DOHH2 (cell line): Measurements from ENCODE around the gene RORC.
"Not testable (repeated sequence)": the region's sequence is repeated elsewhere in the genome, so short reads cannot be mapped to it uniquely, and the experiment has no call there.

Source experiments
- CTCF ChIP-seq: fragments of 200-600 bp; sonication (generic); IDR thresholded peaks from one replicate; pipeline ENCODE4 v1.5.1; 2014; ENCODE audit warnings: antibody characterized with exemption, mild to moderate bottlenecking, low read depth, low read length; ENCODE audit not compliant: poor library complexity, severe bottlenecking
- EZH2phosphoT487 ChIP-seq: fragments of 200-600 bp; sonication (generic); IDR thresholded peaks from 2 replicates; pipeline ENCODE4 v1.6.1; 2017; ENCODE audit warnings: borderline replicate concordance, mild to moderate bottlenecking, antibody characterized with exemption, low read length, moderate library complexity, mixed read lengths

GRCh38 chr1:151769270-151769669 lies 62.3 kb downstream of the RORC start:
- not testable (repeated sequence) for TF ChIP-seq CTCF, EZH2phosphoT487
